ENCODE measurements around the gene RNF121.

RNF121 gene

DNA sequence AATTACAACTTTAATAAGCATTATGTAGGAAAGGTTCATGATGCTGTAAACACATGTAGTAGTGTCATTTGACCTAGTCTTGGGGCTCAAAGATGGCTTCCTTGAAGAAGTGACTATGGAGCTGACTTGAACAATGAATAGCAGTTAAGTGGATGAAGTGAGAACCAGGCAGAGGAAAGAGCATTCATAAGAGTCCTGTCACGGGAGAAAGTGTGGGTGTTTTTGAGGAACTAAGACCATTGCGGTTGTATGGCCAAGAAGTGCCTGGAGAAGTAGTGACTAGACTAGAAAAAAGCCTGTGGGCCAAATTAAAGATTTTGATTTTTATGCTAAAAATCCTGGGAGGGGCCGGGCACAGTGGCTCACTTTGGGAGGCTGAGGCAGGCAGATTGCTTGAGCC lies 62.6 kb downstream of the RNF121 start:
- no peak overlapping the region for H3K4me2 ChIP-seq (ENCODE audit: insufficient read depth, low read length)
- no peak overlapping the region for H3K9ac ChIP-seq (ENCODE audit: low read depth, low read length)
- H3K27me3 ChIP-seq (ENCODE audit: insufficient read depth, low read length, poor library complexity), result no peaks in the 10 kb centered on the region
- no peak overlapping the region for H3K27ac ChIP-seq (ENCODE audit: low read length)
- no peaks in the 10 kb centered on the region for H3K9me3 ChIP-seq (ENCODE audit: insufficient read depth, low read length, severe bottlenecking)
- TF ChIP-seq CTCF (IDR thresholded peaks at IDR 0.05; ENCODE audit: borderline replicate concordance, extremely low read depth, low read length, poor library complexity, severe bottlenecking), result no peak
- no peak for TF ChIP-seq EZH2 (IDR thresholded peaks at IDR 0.05; ENCODE audit: borderline replicate concordance, low read depth, low read length, severe bottlenecking)
- H3K79me2 ChIP-seq (ENCODE audit: insufficient read depth, low read length), result no peaks in the 10 kb centered on the region
- H3K36me3 ChIP-seq (ENCODE audit: insufficient read depth, low read length), result peaks cover 16% of the 10 kb centered on the region; the same call in 1 of the 2 replicates
- no peak for DNase-seq
- no peaks in the 10 kb centered on the region for H3K4me1 ChIP-seq (ENCODE audit: insufficient read depth, low read length)
- H2AFZ ChIP-seq (ENCODE audit: low read depth, low read length), result no peak overlapping the region
- peaks cover 3% of the 10 kb centered on the region; the same call in 1 of the 2 replicates for H4K20me1 ChIP-seq (ENCODE audit: insufficient read depth, low read length)
- no peak overlapping the region for H3K4me3 ChIP-seq (ENCODE audit: low read depth in 1 of 2, low read length in 2 of 2)
- ATAC-seq (ENCODE audit: insufficient read depth, low read depth), result no peak

DNA sequence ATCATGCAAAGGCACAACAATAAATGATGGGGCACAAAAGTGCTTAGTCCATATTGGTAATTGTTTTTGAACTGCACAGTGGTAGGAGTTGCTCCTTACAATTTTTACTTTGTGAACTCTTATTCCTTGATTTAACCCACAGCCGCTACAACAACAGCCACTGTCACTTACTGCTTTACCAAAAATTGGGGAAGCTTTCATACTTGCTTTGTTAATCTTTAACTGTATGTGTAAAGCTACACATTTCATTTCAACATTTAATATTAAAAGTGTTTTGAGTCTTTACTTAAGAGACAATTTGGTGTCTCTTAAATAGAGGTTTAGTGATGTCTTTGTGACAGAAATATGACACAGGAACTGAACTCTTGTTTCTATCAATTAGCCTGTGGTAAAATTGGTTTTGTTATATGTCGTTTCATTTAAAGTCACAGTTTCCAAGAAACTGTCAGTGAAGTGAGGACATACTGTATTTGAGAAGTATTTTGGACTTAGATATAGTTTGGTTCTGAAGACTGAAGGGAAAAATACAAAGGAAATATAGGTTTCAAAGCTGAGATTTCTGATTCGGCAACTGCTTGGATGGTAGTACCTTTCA lies 63.4 kb downstream of the RNF121 start:
- Histone ChIP-seq H3K4me1 (ENCODE audit: insufficient read depth, low read length) (no peaks in the 10 kb centered on the region), H3K36me3 (ENCODE audit: insufficient read depth, low read length) (0 out of 2 replicates have a peak, but pooled peaks cover 14% of the 10 kb centered on the region), H3K9me3 (ENCODE audit: insufficient read depth, low read length, severe bottlenecking) (no peaks in the 10 kb centered on the region), H3K27me3 (ENCODE audit: insufficient read depth, low read length, poor library complexity) (no peaks in the 10 kb centered on the region), H3K4me2 (ENCODE audit: insufficient read depth, low read length) (no peak overlapping the region), H3K79me2 (ENCODE audit: insufficient read depth, low read length) (no peaks in the 10 kb centered on the region), H4K20me1 (ENCODE audit: insufficient read depth, low read length) (peaks cover 3% of the 10 kb centered on the region; the same call in 1 of the 2 replicates), H3K9ac (ENCODE audit: low read depth, low read length) (no peak overlapping the region), H3K27ac (ENCODE audit: low read length) (no peak overlapping the region), H2AFZ (ENCODE audit: low read depth, low read length) (no peak overlapping the region), H3K4me3 (ENCODE audit: low read depth in 1 of 2, low read length in 2 of 2) (no peak overlapping the region)
- no peak for DNase-seq
- ATAC-seq (ENCODE audit: insufficient read depth, low read depth), result no peak
- TF ChIP-seq CTCF (IDR thresholded peaks at IDR 0.05; ENCODE audit: borderline replicate concordance, extremely low read depth, low read length, poor library complexity, severe bottlenecking), result no peak
- no peak for TF ChIP-seq EZH2 (IDR thresholded peaks at IDR 0.05; ENCODE audit: borderline replicate concordance, low read depth, low read length, severe bottlenecking)

DNA sequence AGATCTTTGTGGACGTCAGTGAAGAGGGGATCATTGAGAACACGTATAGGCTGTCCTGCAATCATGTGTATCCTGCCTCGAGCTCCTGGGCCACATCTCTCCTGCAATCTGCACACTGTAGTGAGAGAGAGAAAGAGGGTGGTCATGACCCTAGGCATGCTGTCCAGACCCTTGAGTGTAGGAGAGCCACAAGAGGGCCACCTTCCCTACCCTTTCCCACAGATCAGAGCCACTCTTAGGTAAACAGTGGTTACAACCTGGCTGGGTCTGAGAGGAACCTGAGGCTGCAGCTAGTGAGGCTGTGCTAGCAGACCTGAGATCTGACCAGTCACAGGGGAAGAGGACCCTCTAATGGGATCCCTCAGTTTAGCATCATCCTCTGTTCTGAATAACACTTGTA lies 65.9 kb downstream of the RNF121 start:
- no peak overlapping the region for H2AFZ ChIP-seq (ENCODE audit: low read depth, low read length)
- no peak overlapping the region for H3K4me2 ChIP-seq (ENCODE audit: insufficient read depth, low read length)

More for the DNA sequence above, 65.9 kb downstream of the RNF121 start:
- Histone ChIP-seq H3K36me3 (ENCODE audit: insufficient read depth, low read length) (0 out of 2 replicates have a peak, but pooled peaks cover 10% of the 10 kb centered on the region), H3K4me1 (ENCODE audit: insufficient read depth, low read length) (no peaks in the 10 kb centered on the region), H3K79me2 (ENCODE audit: insufficient read depth, low read length) (no peaks in the 10 kb centered on the region), H3K27me3 (ENCODE audit: insufficient read depth, low read length, poor library complexity) (no peaks in the 10 kb centered on the region), H3K4me3 (ENCODE audit: low read depth in 1 of 2, low read length in 2 of 2) (no peak overlapping the region), H4K20me1 (ENCODE audit: insufficient read depth, low read length) (peaks cover 3% of the 10 kb centered on the region; the same call in 1 of the 2 replicates), H3K9ac (ENCODE audit: low read depth, low read length) (no peak overlapping the region), H3K27ac (ENCODE audit: low read length) (no peak overlapping the region), H3K9me3 (ENCODE audit: insufficient read depth, low read length, severe bottlenecking) (no peaks in the 10 kb centered on the region)
- TF ChIP-seq CTCF (IDR thresholded peaks at IDR 0.05; ENCODE audit: borderline replicate concordance, extremely low read depth, low read length, poor library complexity, severe bottlenecking) (no peak), EZH2 (IDR thresholded peaks at IDR 0.05; ENCODE audit: borderline replicate concordance, low read depth, low read length, severe bottlenecking) (no peak)
- ATAC-seq (ENCODE audit: insufficient read depth, low read depth) (no peak), DNase-seq (no peak)

All from DND-41 (cell line).